GM11168 (cell line): ENCODE measurements around the gene TLE4.

Experiments used
- in situ Hi-C: fragments of 300-500 bp; cut with MboI; formaldehyde crosslinking; loops from one replicate; pipeline ENCODE4 v1.12.0; 2022; ENCODE audit warnings: low sequenced_read_pairs; ENCODE audit not compliant: unreplicated experiment

TLE4 gene

DNA sequence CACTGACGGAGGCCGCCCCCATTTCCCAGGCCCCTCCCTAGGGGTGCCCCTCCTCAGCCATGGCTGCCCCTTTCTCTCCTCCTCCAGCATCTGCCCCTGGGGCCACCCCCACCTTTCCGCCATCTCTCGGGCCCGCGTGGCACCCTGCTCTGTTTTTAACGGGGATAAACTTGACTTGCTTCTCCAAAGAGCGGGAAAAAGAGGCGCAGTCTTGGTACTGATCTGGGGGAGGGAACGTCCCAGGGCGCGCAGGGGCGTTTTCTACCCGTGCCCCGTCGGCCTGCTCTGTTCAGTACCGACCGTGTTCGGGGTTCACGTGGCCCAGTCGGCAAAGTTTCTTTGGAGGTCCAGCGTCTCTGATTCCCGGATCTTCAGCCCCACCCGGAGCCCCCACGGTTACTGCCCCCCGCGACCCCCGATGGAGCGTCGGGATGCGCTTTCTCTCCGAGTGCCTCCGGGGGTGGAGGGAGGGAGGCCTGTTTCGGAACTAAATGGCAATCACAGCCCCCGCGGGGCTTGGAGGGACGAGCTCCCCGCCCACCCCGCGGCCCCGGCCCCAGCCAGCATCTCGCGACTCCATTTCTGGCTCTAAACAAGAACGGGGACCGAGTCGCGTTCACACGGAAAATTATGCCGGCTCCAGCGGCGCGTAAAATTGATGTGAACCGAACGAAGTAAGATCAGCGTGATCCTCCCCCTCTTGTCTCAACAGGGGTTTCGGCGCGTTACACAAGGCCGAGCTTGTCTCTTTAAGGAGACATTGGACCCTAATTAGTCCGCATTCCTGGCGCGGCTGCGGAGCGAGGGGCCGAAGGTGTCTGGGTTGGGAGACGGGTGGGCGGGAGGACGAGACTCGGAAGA lies 1.1 kb upstream of the TLE4 start:
- in situ Hi-C loops: loop anchor here (25.0 kb wide), 1 partner anchor 592 kb away; no protein-coding TSS in a partner anchor

DNA sequence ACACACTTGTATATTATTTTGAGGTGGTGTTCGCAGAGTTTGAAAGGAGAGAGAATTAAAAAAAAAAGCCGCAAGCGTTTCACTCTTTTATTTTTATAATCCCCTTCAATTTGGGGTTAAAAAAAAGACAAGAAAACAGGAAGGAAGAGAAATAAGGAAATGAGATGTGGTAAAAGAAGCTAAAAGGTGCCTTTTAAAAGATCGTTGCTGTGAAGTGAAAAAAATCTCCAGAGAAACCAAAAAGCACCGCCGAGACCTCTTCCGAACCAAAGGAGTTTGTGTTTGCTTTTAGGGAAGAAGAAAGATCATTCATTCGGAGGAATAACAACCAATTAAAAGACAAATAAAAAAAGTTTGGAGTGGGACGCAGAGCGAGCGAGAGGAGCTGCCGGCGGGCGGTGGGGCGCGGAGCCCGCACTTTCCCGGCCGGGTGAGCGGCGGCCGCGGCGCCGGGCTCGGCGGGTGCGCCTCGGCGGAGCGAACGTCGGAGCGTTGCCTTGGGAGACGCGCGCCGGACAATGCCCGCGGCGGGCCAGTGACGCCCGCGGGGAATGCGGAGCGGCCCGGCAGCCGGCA lies 355 bp downstream of the TLE4 start:
- in situ Hi-C loops: loop anchor here (25.0 kb wide), 1 partner anchor 590 kb away; no protein-coding TSS in a partner anchor

DNA sequence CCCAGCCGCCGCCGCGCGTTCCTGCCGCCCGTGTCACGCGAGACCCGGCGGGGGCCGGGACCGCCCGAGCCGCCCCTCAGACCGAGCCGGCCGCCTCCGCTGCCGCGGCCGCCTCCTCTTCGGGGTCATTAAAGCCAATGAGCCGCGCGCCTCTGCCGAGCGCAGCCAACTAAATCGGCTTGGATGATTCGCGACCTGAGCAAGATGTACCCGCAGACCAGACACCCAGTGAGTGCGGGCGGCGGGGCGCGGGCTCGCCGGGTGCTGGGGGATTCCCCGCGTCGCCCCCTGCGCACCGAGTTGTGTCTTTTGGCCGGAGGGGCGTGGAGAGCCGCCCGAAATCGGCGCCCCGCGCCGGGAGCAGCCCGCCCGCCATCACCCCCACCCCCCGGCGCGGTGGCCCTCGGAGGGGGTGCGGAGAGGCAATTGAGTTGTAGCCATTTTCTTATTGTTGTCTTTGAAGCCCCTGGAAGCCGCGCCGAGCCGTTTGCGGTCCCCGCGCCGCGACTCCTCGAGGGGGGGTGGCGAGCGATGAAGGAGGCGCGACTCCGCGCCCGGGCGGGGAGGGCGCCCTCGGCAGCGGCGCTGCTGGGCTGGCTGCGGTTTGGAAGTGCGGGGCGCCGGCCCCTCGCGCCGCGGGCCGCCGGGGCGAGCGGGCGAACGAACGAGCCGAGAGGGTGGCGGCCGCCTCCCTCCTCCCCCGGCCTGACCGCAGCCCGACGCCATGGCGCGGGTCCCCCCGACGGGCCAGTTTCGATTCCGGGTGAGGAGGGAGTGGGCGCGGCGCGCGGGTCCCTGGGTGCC lies 1.0 kb downstream of the TLE4 start:
- in situ Hi-C loops: loop anchor here (25.0 kb wide), 1 partner anchor 589 kb away; no protein-coding TSS in a partner anchor

DNA sequence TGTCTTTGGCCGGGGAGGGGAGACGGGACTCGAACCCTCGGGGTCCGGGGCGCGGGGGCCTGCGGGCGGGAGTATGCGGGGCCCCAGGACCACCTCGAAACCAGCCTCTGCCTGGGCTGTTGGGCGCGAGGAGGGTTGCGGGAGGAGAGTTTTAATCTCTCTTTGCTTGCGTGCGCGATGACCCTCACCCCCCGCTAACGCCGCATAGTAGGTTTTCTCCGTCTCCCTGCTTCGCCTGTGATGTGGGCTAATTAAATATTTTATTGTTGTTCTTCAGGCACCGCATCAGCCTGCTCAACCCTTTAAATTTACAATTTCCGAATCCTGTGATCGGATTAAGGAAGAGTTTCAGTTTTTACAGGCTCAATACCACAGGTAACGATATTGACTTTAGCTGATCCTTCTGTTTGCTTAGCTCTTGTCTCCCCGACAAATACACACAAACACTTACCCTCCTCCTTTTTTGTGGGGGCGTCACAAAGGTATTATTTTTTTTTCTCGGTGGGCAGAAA lies 1.7 kb downstream of the TLE4 start:
- in situ Hi-C loops: loop anchor here (25.0 kb wide), 1 partner anchor 589 kb away; no protein-coding TSS in a partner anchor

DNA sequence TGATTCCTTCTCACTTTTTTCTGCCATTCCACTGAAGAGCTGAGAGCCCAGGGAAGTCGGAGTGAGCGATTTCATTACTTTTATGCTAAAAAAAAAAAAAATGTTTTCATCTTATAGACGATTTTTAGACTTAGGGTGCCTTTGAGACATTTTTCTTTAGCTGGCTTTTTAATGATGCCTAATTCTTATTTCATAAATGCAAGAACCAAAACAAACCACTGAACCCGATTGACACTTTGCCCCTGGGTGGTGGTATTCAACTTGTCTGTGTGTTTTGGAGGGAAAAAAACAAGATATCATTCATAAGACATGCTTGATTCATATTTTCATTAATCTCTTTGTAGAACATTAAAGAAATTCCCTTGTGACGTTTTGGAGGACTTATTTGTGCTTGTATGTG lies 2.4 kb downstream of the TLE4 start:
- in situ Hi-C loops: loop anchor here (25.0 kb wide), 1 partner anchor 588 kb away; no protein-coding TSS in a partner anchor

DNA sequence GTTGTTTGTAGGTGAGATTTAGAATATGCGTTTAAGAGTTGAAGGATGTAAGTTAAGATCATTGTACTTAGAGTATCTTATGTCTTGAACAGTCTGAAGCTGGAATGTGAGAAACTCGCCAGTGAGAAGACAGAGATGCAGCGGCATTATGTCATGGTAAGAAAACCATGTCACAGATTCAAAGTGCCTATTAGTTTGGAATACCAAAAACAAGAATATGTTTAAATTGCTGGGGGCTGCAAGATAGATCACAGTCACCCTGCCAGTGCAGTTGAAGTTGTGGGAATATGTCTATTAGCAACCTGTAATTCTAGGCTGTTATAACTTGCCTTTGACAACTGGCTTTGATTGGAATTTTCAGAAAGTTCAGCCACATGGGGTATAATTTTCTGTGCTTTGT lies 3.0 kb downstream of the TLE4 start:
- in situ Hi-C loops: loop anchor here (25.0 kb wide), 1 partner anchor 588 kb away; no protein-coding TSS in a partner anchor

DNA sequence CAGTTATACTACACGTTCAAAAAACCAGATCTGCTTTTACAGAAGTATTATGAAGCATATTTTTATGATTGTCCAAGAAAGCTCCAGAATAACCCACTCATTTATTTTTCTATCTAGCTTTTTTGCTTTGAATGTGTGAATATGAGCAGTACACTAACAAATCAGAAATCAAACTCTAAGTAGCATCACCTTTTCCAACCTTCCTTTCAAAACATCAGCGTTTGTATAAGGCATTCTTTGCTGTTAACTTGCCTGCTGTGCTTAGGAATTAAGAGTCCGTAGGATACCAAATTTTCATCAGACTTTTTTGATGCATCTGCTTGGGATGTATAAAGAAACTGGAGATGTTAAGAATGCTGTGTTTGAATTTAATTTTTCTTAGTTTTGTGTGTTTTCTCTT lies 3.8 kb downstream of the TLE4 start:
- in situ Hi-C loops: no loop called here

DNA sequence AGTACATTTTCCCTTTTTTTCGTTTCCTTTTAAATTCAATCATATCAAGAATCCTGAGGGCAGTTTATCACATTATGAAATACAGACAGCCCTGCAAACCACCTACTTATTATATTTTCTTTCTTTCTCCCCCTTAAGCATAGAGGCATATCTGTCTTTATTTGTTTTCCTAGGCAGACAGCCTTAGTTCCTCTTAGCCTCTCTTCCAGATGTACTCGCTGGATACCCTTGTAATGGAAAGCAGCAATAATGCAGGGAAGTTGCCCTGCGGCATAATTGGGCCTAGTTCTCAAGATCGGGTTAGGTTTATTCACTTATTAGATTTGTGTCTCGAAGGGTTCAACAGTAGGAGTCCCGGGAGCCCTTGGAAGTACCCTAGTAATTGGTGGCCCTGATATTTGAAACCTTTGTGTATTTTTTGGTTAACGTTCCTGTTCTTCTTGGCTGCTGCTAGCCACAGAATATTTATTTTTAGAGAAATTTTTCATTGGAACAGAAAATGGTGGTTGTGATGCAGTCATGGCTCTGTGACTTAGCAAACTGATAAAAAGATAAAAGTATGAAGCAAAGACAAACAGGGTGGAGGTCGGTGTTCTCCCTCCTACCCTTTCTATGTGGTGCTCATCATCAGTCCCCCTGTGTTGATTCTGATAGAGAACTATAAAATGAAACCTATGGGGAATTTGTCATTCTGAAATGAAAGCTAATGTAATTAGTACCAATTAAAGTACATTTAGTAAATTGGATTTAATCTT lies 6.4 kb downstream of the TLE4 start:
- in situ Hi-C loops: no loop called here

DNA sequence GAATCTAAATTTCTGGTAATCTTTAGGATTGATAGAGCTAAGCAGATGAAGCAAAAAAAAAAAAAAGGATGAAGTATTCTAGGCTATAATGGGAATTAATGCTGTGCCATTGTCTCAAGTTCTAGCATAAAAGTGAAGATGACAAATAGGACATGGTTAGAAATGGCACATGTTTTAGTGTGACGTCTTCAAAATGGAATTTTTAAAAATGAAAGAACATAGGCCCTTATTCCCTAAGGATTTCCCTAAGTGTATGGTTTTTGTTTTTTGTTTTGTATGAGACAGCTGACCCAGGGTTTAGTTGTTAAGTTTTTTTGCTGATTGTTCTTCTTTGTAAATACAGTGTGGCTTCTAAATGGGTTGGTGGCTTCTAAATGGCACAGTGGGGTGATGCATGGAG lies 7.1 kb downstream of the TLE4 start:
- in situ Hi-C loops: no loop called here

DNA sequence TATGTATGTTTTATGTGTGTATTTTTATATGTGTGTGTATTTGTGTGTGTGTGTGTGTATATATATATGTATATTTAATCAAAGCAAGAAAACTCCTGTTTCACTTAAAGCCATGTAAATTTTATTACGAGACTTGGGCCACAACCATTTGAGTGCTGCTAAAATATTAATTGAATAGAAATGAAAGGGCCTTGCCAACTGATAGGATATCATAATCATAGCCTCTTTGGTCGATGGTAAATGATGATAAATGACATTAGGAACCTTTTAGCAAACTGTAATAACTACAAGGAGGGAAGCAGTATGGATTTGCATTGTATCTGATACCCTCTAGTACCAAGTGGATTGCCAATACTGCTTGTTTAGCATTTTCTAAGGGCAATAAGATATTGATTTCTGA lies 7.9 kb downstream of the TLE4 start:
- in situ Hi-C loops: no loop called here

DNA sequence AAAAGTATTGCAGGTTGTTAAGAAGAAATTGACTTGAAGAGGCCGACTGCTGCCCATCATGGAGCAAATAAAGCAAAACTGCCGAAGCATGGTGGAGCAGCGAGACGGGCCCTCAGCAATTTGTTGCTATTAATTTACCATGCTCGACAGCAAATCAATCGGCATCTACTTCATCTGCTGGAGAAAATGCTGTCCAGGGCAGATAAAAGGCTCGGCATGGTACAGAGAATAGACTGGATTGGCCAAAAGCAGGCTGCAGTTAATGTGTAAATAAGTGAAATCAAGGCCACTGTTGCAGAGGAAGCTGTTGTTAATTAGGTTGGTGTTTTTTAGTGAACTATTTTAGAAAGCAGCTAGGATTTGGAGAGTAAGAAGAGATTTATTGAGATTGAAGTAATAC lies 8.3 kb downstream of the TLE4 start:
- in situ Hi-C loops: no loop called here

DNA sequence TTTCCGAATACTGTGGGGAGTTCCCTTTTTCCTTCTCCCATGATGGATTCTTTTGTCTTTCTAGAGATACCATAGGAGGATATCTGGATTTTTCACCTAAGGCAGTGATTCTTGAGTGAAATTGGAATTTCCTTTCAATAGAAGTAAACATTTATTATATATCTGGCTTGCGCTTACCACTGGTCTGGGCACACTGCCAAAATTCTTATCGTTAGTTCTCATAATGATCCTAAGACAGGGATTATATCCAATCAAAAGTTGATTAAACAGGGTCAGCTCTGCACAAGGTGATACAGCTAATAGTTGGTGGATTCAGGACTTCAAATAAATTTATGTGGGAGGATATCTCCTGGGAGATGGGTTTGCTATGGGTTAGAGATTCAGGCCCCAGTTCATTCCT lies 9.6 kb downstream of the TLE4 start:
- in situ Hi-C loops: no loop called here

DNA sequence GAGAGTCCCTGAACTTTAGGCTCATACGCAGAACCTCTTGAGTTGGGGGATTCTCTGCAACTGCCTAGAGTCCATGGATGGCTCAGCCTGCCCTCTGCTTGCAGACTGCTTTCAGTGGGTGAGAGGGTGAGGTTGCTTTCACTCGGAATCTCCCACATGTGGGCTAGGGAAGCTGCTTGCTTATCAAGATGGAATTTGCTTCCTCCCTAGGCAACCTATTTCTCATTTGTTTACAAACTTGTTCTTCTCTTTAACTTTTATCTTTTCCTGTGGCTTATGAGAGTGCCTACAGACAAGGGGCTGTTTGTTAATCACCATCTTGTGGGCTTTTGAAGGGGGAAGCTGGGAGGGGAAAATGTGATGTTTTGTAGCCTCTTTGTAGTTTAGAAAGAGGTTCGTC lies 10.0 kb downstream of the TLE4 start:
- in situ Hi-C loops: no loop called here

DNA sequence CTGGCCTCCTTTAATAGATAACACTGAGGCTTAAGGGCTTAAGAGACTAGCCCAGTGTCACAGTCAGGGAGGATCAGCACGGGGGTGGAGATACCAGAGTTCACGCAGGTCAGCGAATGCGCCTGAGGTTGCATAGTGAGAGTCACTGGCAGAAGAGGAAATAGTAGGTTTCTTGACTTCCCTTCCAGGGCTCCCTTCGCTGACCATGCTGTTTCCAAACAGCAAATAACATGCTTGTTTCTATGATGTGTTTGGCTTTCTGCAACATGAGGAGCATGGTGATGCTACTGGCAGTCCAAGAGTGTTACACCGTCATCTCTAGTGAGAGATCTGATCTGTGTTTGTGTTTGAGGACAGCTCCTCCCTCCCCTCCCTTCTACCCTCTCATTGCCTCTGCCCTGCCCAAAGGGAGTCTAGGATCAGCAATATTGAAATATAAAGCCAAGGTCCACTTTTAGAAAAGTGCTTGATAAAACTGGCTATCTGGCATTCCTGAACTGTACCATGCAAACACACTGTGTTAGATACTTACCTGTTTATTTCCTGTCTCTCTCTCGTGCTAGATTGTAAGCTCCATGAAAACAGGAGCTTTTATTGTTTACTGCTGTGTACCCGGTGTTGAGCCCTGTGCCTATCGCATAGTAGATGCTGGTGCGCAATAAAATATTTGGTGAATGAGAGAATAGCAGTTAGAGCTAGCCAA lies 12.3 kb downstream of the TLE4 start:
- in situ Hi-C loops: no loop called here

DNA sequence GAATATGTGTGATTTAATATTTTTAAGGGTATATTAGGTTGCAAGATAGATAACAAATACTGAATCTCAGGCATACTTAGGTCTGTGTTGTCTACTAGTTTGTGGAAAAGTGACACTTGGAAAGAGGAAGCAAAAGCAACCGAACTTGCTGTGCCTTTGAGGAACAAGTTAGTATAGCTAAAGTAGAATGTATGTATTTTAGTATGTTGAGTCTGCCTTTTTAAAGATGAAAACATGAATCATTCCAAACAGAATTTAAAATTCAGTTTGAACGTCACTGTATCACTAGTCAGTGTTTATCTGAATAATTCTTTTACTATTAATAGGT lies 12.9 kb downstream of the TLE4 start:
- in situ Hi-C loops: no loop called here

DNA sequence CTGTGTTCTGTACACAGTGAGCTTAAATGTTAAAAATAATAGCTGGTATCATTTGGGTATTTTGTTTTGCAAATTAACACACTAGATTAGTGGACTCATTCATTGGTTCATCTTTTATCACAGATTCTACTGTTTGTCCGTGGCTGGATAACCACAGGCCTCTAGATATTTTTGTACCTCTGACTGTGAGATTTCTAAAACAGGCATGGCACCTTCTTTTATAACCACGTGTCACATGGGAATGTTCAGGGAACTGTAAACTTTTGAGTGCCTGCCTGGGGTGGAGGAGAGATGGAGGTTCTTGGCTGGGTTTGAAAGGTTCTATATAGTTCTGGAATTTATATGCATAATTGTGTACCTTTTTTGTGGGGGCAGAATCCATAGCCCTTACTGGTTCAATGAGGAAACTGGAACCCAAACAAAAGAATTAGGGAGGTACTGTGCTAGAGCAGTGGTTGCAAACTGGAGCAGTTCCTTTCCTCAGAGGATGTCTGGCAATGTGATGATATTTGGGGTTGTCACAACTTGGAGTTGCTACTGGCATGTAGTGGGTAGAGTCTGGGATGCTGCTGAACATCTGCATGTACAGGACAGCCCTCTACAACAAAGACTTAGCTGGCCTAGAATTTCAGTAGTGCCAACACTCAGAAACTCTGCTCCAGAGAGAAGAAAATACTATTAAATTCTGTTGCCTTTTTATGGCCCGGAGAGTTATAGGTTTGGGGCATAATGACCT lies 16.9 kb downstream of the TLE4 start:
- in situ Hi-C loops: no loop called here

DNA sequence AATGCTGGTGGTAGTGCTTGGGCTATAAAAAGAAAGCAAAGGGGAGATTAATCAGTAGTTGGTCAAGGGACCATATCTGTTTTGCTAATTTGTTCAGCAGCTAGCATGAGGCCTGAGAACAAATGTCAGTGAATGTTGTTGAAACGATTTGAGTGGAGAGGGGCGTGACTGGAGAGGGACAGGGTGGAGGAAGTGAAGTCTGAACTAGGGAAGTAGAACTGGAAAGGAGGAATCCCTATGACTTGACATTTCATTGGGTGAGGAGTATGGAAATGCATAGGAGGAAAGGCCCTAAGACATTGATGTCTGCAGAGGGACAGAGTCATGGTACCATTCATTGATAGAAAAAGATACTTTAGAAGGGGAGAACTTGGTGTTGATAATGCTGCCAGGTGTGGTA lies 19.7 kb downstream of the TLE4 start:
- in situ Hi-C loops: no loop called here

DNA sequence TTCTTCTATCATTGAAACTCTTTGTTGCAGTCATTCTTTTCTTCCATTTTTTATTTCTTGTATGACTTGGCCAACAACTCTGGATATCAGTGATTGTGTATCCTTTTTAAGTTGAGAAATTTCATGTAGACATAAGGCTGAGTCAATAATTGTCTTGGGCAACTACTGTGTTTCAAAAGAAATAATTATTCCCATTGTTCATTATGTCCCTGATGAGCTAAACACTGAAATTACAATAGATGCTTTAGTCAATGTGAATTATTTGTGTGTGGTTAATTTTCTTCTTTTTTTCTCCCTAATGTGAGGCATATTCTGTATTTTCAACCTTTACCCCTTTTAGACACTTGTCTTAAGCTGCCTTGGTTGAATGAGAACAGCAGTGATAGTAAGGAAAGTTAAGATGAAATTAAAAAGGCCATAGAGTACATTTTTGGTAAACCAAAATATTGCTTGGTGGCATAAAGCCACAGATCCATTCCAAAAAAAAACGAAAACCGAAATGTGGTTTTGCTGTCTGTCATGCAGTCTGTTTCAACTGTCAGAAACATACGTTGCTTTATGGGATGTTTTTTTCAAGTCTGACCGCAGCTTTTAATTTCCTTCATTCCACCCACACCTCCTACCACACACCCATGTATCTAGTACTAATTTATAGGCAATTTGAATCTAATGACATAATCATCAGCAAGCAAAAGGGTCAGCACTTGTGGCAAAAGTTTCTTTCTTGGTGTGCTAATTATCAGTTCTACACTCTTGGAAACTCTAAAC lies 21.1 kb downstream of the TLE4 start:
- in situ Hi-C loops: no loop called here
